ENCODE data around the gene PLA2G12A.

The PLA2G12A gene

GRCh38 chr4:109675181-109675580 lies 54.7 kb downstream of the PLA2G12A start:
- Histone ChIP-seq H3K4me1 (ENCODE audit: control insufficient read depth in 1 of 2, insufficient read depth in 2 of 2, low read length in 2 of 2) (no peaks in the 10 kb centered on the region), H3K4me3 (ENCODE audit: low read depth in 1 of 2, low read length in 2 of 2) (no peak overlapping the region), H3K27ac (ENCODE audit: low read length) (no peak overlapping the region)

GRCh38 chr4:109673303-109673702 lies 56.6 kb downstream of the PLA2G12A start:
- H3K9me3 ChIP-seq (ENCODE audit: control insufficient read depth in 1 of 2, low read length in 2 of 2), result peaks cover 4 to 5% of the 10 kb centered on the region in 2 donors
- H3K27ac ChIP-seq (ENCODE audit: low read length), result no peak overlapping the region
- H3K4me1 ChIP-seq (ENCODE audit: control insufficient read depth in 1 of 2, insufficient read depth in 2 of 2, low read length in 2 of 2), result no peaks in the 10 kb centered on the region
- H3K4me3 ChIP-seq (ENCODE audit: low read depth in 1 of 2, low read length in 2 of 2), result no peak overlapping the region
- no peaks in the 10 kb centered on the region for H3K36me3 ChIP-seq (ENCODE audit: control insufficient read depth in 1 of 2, insufficient read depth in 2 of 2, low read length in 2 of 2)
- H3K27me3 ChIP-seq (ENCODE audit: low read depth, low read length), result no peaks in the 10 kb centered on the region

More at GRCh38 chr4:109675181-109675580, 54.7 kb downstream of the PLA2G12A start:
- H3K9me3 ChIP-seq (ENCODE audit: control insufficient read depth in 1 of 2, low read length in 2 of 2), result peaks cover 4 to 5% of the 10 kb centered on the region in 2 donors
- H3K36me3 ChIP-seq (ENCODE audit: control insufficient read depth in 1 of 2, insufficient read depth in 2 of 2, low read length in 2 of 2), result no peaks in the 10 kb centered on the region
- no peaks in the 10 kb centered on the region for H3K27me3 ChIP-seq (ENCODE audit: low read depth, low read length)

GRCh38 chr4:109672169-109672930 lies 57.5 kb downstream of the PLA2G12A start:
- H3K9me3 ChIP-seq (ENCODE audit: control insufficient read depth in 1 of 2, low read length in 2 of 2), result peaks cover 4 to 5% of the 10 kb centered on the region in 2 donors
- no peak overlapping the region for H3K27ac ChIP-seq (ENCODE audit: low read length)
- H3K36me3 ChIP-seq (ENCODE audit: control insufficient read depth in 1 of 2, insufficient read depth in 2 of 2, low read length in 2 of 2), result no peaks in the 10 kb centered on the region
- H3K27me3 ChIP-seq (ENCODE audit: low read depth, low read length), result no peaks in the 10 kb centered on the region
- H3K4me3 ChIP-seq (ENCODE audit: low read depth in 1 of 2, low read length in 2 of 2), result no peak overlapping the region
- no peaks in the 10 kb centered on the region for H3K4me1 ChIP-seq (ENCODE audit: control insufficient read depth in 1 of 2, insufficient read depth in 2 of 2, low read length in 2 of 2)

- Histone ChIP-seq H3K27ac (ENCODE audit: low read length) (no peak overlapping the region), H3K4me1 (ENCODE audit: control insufficient read depth in 1 of 2, insufficient read depth in 2 of 2, low read length in 2 of 2) (no peaks in the 10 kb centered on the region), H3K9me3 (ENCODE audit: control insufficient read depth in 1 of 2, low read length in 2 of 2) (peaks cover 4 to 5% of the 10 kb centered on the region in 2 donors), H3K4me3 (ENCODE audit: low read depth in 1 of 2, low read length in 2 of 2) (no peak overlapping the region), H3K36me3 (ENCODE audit: control insufficient read depth in 1 of 2, insufficient read depth in 2 of 2, low read length in 2 of 2) (no peaks in the 10 kb centered on the region), H3K27me3 (ENCODE audit: low read depth, low read length) (no peaks in the 10 kb centered on the region)
Observed at GRCh38 chr4:109671350-109671749, 58.5 kb downstream of the PLA2G12A start.

GRCh38 chr4:109665783-109666485 lies 63.9 kb downstream of the PLA2G12A start:
- Histone ChIP-seq H3K9me3 (ENCODE audit: control insufficient read depth in 1 of 2, low read length in 2 of 2) (peaks cover 0 to 3% of the 10 kb centered on the region in 2 donors), H3K27me3 (ENCODE audit: low read depth, low read length) (no peaks in the 10 kb centered on the region), H3K4me3 (ENCODE audit: low read depth in 1 of 2, low read length in 2 of 2) (no peak overlapping the region), H3K4me1 (ENCODE audit: control insufficient read depth in 1 of 2, insufficient read depth in 2 of 2, low read length in 2 of 2) (no peaks in the 10 kb centered on the region), H3K36me3 (ENCODE audit: control insufficient read depth in 1 of 2, insufficient read depth in 2 of 2, low read length in 2 of 2) (no peaks in the 10 kb centered on the region), H3K27ac (ENCODE audit: low read length) (no peak overlapping the region)

- Histone ChIP-seq H3K27ac (ENCODE audit: low read length) (no peak overlapping the region), H3K27me3 (ENCODE audit: low read depth, low read length) (no peaks in the 10 kb centered on the region), H3K36me3 (ENCODE audit: control insufficient read depth in 1 of 2, insufficient read depth in 2 of 2, low read length in 2 of 2) (no peaks in the 10 kb centered on the region), H3K4me3 (ENCODE audit: low read depth in 1 of 2, low read length in 2 of 2) (no peak overlapping the region), H3K9me3 (ENCODE audit: control insufficient read depth in 1 of 2, low read length in 2 of 2) (no peaks in the 10 kb centered on the region), H3K4me1 (ENCODE audit: control insufficient read depth in 1 of 2, insufficient read depth in 2 of 2, low read length in 2 of 2) (no peaks in the 10 kb centered on the region)
Observed at GRCh38 chr4:109662771-109663170, 67.1 kb downstream of the PLA2G12A start.

GRCh38 chr4:109662116-109662515 lies 67.8 kb downstream of the PLA2G12A start:
- Histone ChIP-seq H3K9me3 (ENCODE audit: control insufficient read depth in 1 of 2, low read length in 2 of 2) (no peaks in the 10 kb centered on the region), H3K27me3 (ENCODE audit: low read depth, low read length) (no peaks in the 10 kb centered on the region), H3K36me3 (ENCODE audit: control insufficient read depth in 1 of 2, insufficient read depth in 2 of 2, low read length in 2 of 2) (no peaks in the 10 kb centered on the region), H3K27ac (ENCODE audit: low read length) (no peak overlapping the region), H3K4me3 (ENCODE audit: low read depth in 1 of 2, low read length in 2 of 2) (no peak overlapping the region), H3K4me1 (ENCODE audit: control insufficient read depth in 1 of 2, insufficient read depth in 2 of 2, low read length in 2 of 2) (no peaks in the 10 kb centered on the region)

Data from muscle layer of duodenum (tissue), 2 donors.